Measurements from ENCODE around the gene SCG3. TPM values are rescaled to one million over a fixed set of nuclear protein-coding genes. Genes with fewer than 3 reads are reported as not detected.
A peak's percentile ranks its signal among the peaks of the same experiment; 100 is the strongest.

The SCG3 gene
- total and polyA plus RNA-seq, 2 donors (not counting 1 experiment from before 2014, with no cell fraction given): not detected

- TF ChIP-seq CTCF (IDR thresholded peaks at IDR 0.05): no peak
- no peak for TF ChIP-seq EZH2 (IDR thresholded peaks at IDR 0.05; ENCODE audit: borderline replicate concordance, insufficient read depth, low read depth, low read length, poor library complexity, severe bottlenecking)
- Histone ChIP-seq H3K4me2 (replicated peaks; ENCODE audit: low read depth, low read length, poor library complexity, severe bottlenecking) (peak overlapping the region; percentile 79), H3K27me3 (replicated peaks in 1 of 4; ENCODE audit: control extremely low read depth in 1 of 4, control insufficient read depth in 3 of 4, insufficient read depth in 4 of 4, low read length in 3 of 4) (no peaks in the 10 kb centered on the region), H3K27ac (ENCODE audit: low read length in 2 of 2) (peak overlapping the region; percentile 87 to 89), H2AFZ (ENCODE audit: insufficient read depth, low read depth, low read length, poor library complexity, severe bottlenecking) (peak overlapping the region; percentile 74), H3K36me3 (replicated peaks in 1 of 2; ENCODE audit: control extremely low read depth in 1 of 2, control insufficient read depth in 1 of 2, extremely low read depth in 1 of 2, insufficient read depth in 2 of 2, low read length in 1 of 2) (peaks cover 0 to 11% of the 10 kb centered on the region in 2 experiments), H3K79me2 (ENCODE audit: control insufficient read depth, insufficient read depth, low read length) (peaks cover 57% of the 10 kb centered on the region), H3K9me3 (ENCODE audit: control extremely low read depth in 1 of 3, control insufficient read depth in 2 of 3, insufficient read depth in 1 of 3, low read length in 2 of 3) (no peaks in the 10 kb centered on the region), H4K20me1 (ENCODE audit: control insufficient read depth, insufficient read depth, low read length, poor library complexity, severe bottlenecking) (no peaks in the 10 kb centered on the region), H3K4me1 (ENCODE audit: control insufficient read depth in 2 of 2, insufficient read depth in 2 of 2, low read length in 2 of 2) (peaks cover 38 to 42% of the 10 kb centered on the region in 2 donors), H3K4me3 (ENCODE audit: control extremely low read depth in 1 of 5, extremely low read depth in 1 of 5, insufficient read depth in 1 of 5, low read depth in 2 of 5, low read length in 4 of 5) (no peak overlapping the region), H3K9ac (ENCODE audit: low read length) (peak overlapping the region; percentile 73)
- DNase-seq: no peak
- Mint-ChIP-seq H3K27ac (peak overlapping the region; percentile 93), H3K4me3 (peak overlapping the region; percentile 98), H3K9me3 (ENCODE audit: insufficient read depth) (no peaks in the 10 kb centered on the region), H3K4me1 (peaks cover 44% of the 10 kb centered on the region), H3K27me3 (no peaks in the 10 kb centered on the region)
- CTCF ChIA-PET: interaction anchor here (4.8 to 10.8 kb wide), 3 partner anchors 12 to 89 kb away, joined by 26 to 133 read pairs (median 78); no protein-coding TSS in a partner anchor
- no peak for ATAC-seq (ENCODE audit: low read depth)
- intact Hi-C loops (cut with micrococcal nuclease): loop anchor here (5.0 to 10.0 kb wide), 2 partner anchors 831 to 936 kb away; partner anchors contain the start of genes AP4E1 and ATOSA
- no CpG with 5 or more reads among the region's 2 CpGs for WGBS (ENCODE audit: insufficient coverage)
- POLR2A ChIA-PET: interaction anchor here (2.6 kb wide), 1 partner anchor 38 kb away, joined by 16 read pairs; no protein-coding TSS in a partner anchor
These were observed 57.2 kb downstream of the SCG3 start for GRCh38 chr15:51738553-51738952.

- Histone ChIP-seq H2AFZ (ENCODE audit: insufficient read depth, low read depth, low read length, poor library complexity, severe bottlenecking) (no peak overlapping the region), H3K27me3 (replicated peaks in 1 of 4; ENCODE audit: control extremely low read depth in 1 of 4, control insufficient read depth in 3 of 4, insufficient read depth in 4 of 4, low read length in 3 of 4) (no peaks in the 10 kb centered on the region), H4K20me1 (ENCODE audit: control insufficient read depth, insufficient read depth, low read length, poor library complexity, severe bottlenecking) (no peaks in the 10 kb centered on the region), H3K4me2 (replicated peaks; ENCODE audit: low read depth, low read length, poor library complexity, severe bottlenecking) (no peak overlapping the region), H3K4me1 (ENCODE audit: control insufficient read depth in 2 of 2, insufficient read depth in 2 of 2, low read length in 2 of 2) (peaks cover 31 to 36% of the 10 kb centered on the region in 2 donors), H3K9me3 (ENCODE audit: control extremely low read depth in 1 of 3, control insufficient read depth in 2 of 3, insufficient read depth in 1 of 3, low read length in 2 of 3) (no peaks in the 10 kb centered on the region), H3K4me3 (ENCODE audit: control extremely low read depth in 1 of 5, extremely low read depth in 1 of 5, insufficient read depth in 1 of 5, low read depth in 2 of 5, low read length in 4 of 5) (no peak overlapping the region), H3K27ac (ENCODE audit: low read length in 2 of 2) (peak overlapping the region in 1 of 2 donors; percentile 87), H3K9ac (ENCODE audit: low read length) (no peak overlapping the region), H3K36me3 (replicated peaks in 1 of 2; ENCODE audit: control extremely low read depth in 1 of 2, control insufficient read depth in 1 of 2, extremely low read depth in 1 of 2, insufficient read depth in 2 of 2, low read length in 1 of 2) (peaks cover 0 to 9% of the 10 kb centered on the region in 2 experiments), H3K79me2 (ENCODE audit: control insufficient read depth, insufficient read depth, low read length) (peaks cover 50% of the 10 kb centered on the region)
- ATAC-seq (ENCODE audit: low read depth) (no peak), DNase-seq (no peak)
- CTCF ChIA-PET: interaction anchor here (0.6 to 10.8 kb wide), 4 partner anchors 13 to 90 kb away, joined by 4 to 133 read pairs (median 52); no protein-coding TSS in a partner anchor
- Mint-ChIP-seq H3K27me3 (no peaks in the 10 kb centered on the region), H3K4me1 (peaks cover 39% of the 10 kb centered on the region), H3K9me3 (ENCODE audit: insufficient read depth) (no peaks in the 10 kb centered on the region), H3K4me3 (peak overlapping the region; percentile 50), H3K27ac (peak overlapping the region; percentile 84)
- intact Hi-C loops (cut with micrococcal nuclease): loop anchor here (5.0 to 10.0 kb wide), 2 partner anchors 832 to 936 kb away; partner anchors contain the start of genes AP4E1 and ATOSA
- POLR2A ChIA-PET: no interaction called here
- TF ChIP-seq CTCF (IDR thresholded peaks at IDR 0.05) (no peak), EZH2 (IDR thresholded peaks at IDR 0.05; ENCODE audit: borderline replicate concordance, insufficient read depth, low read depth, low read length, poor library complexity, severe bottlenecking) (no peak)
- no CpG with 5 or more reads among the region's 2 CpGs for WGBS (ENCODE audit: insufficient coverage)
These were observed 57.9 kb downstream of the SCG3 start for GRCh38 chr15:51739061-51739712.
